ENCODE results near the gene PIK3CD.

PIK3CD gene

GRCh38 chr1:9717193-9718005, 65.9 kb downstream of the PIK3CD start:
- DNase-seq (ENCODE audit: low read depth in 2 of 2): peak; percentile 77

- DNase-seq (ENCODE audit: low read depth in 2 of 2): no peak
Observed at GRCh38 chr1:9718006-9718680, 66.6 kb downstream of the PIK3CD start.

GRCh38 chr1:9719978-9720722, 68.6 kb downstream of the PIK3CD start:
- no peak for DNase-seq (ENCODE audit: low read depth in 2 of 2)

GRCh38 chr1:9720785-9721605, 69.5 kb downstream of the PIK3CD start:
- DNase-seq (ENCODE audit: low read depth in 2 of 2): no peak

GRCh38 chr1:9721606-9722377, 70.3 kb downstream of the PIK3CD start:
- peak; percentile 65 to 67 for DNase-seq (ENCODE audit: low read depth in 2 of 2)

- no peak for DNase-seq (ENCODE audit: low read depth in 2 of 2)
Observed at GRCh38 chr1:9722378-9722749, 70.8 kb downstream of the PIK3CD start.

GRCh38 chr1:9723068-9723805, 71.7 kb downstream of the PIK3CD start:
- DNase-seq (ENCODE audit: low read depth in 2 of 2): no peak

GRCh38 chr1:9723926-9724325, 72.4 kb downstream of the PIK3CD start:
- DNase-seq (ENCODE audit: low read depth in 2 of 2): no peak

- DNase-seq (ENCODE audit: low read depth in 2 of 2): peak; percentile 48 to 53
Observed at GRCh38 chr1:9724706-9725476, 73.4 kb downstream of the PIK3CD start.

GRCh38 chr1:9726406-9726805, 74.9 kb downstream of the PIK3CD start:
- no peak for DNase-seq (ENCODE audit: low read depth in 2 of 2)

GRCh38 chr1:9726905-9727595, 75.5 kb downstream of the PIK3CD start:
- no peak for DNase-seq (ENCODE audit: low read depth in 2 of 2)

- no peak for DNase-seq (ENCODE audit: low read depth in 2 of 2)
Observed at GRCh38 chr1:9728451-9729295, 77.1 kb downstream of the PIK3CD start.

- no peak for DNase-seq (ENCODE audit: low read depth in 2 of 2)
Observed at GRCh38 chr1:9729523-9729922, 78.0 kb downstream of the PIK3CD start.

GRCh38 chr1:9730096-9730901, 78.8 kb downstream of the PIK3CD start:
- DNase-seq (ENCODE audit: low read depth in 2 of 2): no peak

GRCh38 chr1:9731051-9731537, 79.6 kb downstream of the PIK3CD start:
- no peak for DNase-seq (ENCODE audit: low read depth in 2 of 2)

- no peak for DNase-seq (ENCODE audit: low read depth in 2 of 2)
Observed at GRCh38 chr1:9731561-9731960, 80.0 kb downstream of the PIK3CD start.
